NCI-H2029 (cell line): ENCODE measurements around the gene SLC7A11.

Experiments used
- DNase-seq: peaks from one replicate; lab custom pipeline; 2025; lab: John Stamatoyannopoulos, UW

The SLC7A11 gene

DNA sequence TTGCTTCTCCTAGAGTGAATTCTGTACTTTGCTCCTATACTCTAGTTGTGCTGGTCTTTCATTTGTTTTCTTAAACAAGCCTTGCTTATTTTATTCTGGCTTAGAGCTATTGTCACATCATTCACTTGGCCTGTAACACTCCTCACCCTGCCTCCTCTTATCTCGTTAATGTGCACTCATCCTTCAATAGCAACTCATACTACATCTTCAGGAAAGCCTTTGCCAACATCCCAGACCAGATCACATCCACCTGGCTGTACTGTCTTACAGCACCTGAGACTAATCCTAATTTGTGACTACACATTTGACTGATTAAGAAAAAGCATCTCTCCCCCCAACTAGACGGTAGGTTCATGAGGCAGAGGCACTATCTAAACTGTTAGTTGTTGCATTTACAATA is 80.8 kb downstream of the SLC7A11 start:
- DNase-seq: no peak

DNA sequence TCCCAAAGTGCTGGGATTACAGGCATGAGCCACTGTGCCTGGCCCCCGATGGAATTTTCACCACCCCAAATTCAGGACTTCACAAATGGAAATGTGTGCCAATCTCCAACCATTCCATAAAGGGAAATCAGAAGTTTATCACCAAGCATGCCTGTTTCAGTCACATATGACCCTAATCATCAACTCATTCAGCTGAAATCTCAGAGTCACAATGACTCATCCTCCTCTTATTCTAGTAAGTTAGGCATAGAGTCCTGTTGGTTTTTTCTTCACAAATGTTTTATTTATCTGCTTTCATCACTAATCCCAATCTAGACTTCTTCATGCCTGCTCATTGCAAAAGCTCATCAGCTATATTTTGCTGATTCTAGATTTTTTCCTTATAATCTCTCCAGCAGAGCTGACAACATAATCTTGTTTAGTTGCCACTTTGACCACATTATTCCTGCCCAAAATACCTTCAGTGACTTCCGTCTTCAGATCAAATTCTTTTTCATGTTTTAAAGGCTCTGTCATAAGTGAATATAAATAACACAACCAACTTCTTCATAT is 83.3 kb downstream of the SLC7A11 start:
- no peak for DNase-seq

DNA sequence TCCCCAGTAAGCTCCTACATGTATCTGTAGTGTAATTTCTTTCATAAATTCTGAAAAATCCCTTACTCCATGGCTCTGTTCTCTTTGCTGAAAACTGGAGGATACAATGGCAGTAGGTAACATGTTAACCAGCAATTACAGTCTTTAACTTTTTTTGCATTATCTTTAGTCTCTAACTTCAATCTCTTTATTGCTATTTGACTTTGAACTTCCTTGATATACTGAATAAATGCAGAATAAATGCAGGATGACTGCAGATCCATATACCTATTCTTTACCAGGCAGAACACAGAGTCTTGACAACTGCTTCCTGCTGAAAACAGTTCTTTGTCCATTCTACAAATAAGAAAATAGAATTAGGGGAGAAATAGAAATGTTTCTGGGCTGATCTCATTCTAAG is 101.3 kb downstream of the SLC7A11 start:
- no peak for DNase-seq

DNA sequence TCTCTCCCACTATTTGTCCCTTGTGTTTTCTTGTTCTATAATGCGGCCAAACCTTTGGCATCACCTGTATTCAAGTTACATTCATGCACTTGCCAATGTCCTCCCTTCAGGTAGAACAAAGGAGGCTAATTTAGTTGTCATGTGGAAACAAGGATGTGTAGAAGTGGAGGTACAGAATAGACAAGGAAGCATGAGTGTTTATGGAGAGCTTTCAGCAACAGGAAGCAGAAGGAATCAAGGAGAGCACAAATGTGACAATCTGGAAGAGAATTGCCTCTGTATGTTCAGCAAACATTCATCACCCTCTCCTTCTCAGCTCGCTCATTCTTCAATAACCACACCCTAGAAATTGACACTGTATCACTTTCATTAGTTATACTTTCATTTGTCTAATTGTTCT is 103.4 kb downstream of the SLC7A11 start:
- peak; percentile 81 for DNase-seq

DNA sequence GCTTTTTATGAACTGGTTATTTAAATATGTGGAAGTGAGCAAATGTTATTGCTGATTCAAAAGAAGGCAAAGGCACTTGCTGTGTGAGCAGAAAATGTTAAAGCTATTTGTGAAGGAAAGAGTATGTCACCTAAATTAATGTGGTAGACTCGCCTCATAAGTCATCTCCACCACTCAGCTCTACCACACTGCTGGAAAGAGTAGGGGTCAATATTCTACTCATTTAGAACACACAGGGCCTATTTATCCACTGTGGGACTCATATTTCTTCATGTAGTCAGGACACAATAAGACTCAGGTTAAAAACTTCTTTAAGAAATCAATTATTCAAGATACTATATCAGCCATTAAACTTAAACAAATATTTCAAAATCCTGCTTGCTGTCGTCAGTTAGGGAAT is 106.5 kb downstream of the SLC7A11 start:
- DNase-seq: no peak

DNA sequence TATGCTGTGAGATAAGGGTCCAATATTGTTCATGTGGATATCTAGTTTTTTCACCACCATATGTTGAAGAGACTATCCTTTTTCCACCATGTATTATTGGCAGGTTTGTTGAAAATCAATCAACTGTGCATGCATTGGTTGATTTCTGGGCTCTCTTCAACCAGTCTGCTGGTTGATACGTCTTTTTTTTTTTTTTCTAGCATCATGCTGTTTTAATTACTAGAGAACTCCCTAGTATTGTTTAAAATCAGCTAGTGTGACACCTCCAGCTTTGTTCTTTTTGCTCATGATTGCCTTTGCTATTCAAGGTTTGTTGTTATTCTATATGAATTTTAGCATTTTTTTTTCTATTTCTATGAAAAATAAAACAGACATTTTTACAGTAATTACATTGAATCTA is 123.9 kb downstream of the SLC7A11 start:
- no peak for DNase-seq

DNA sequence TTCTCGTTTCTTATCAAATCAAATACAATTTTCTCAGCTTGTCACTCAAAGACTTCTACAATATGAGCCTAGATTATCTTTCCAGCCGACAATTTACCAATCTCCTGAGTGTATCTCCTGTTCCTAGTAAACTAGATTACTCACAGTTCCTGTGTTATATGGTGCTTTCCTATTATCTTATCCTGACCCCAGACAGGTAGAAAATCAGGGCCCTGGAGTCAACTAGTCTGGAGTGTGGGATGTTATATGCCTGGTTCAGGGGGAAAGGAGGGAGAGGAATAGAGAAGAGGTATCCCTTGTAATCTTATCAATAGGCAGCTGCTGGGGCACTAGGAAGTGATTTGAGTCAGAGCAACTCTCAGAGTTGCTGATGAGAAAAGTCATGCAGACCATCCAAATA is 127.1 kb downstream of the SLC7A11 start:
- DNase-seq: no peak

DNA sequence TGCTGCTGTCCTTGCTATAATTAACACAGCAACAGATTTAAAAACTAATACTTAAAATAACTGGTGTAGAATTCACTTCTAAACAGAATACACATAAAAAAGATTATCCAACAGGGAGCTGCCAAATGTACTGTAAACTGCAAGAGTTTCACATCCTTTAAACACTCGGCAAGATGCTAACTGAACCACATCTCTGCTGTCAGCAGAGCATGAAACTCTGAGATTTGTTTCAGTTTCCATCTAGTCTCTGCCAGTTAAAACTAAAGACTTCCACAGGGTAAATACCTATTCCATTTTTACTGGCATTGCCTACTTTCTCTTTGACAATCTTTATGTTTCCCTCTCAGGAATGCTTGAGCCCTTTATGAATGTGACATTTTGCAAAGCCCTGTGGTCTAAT is 127.7 kb downstream of the SLC7A11 start:
- no peak for DNase-seq
